SH-SY5Y (cell line): ENCODE data around the gene PDGFRB.

Experiments used
- GATA2 ChIP-seq: IDR thresholded peaks from 2 replicates; pipeline ENCODE4 v1.6.1; 2011; ENCODE audit warnings: mild to moderate bottlenecking, low read depth, low read length
- GATA3 ChIP-seq: IDR thresholded peaks from 2 replicates; pipeline ENCODE4 v1.6.1; 2011; ENCODE audit warnings: low read depth, mild to moderate bottlenecking, low read length, moderate library complexity

DNA sequence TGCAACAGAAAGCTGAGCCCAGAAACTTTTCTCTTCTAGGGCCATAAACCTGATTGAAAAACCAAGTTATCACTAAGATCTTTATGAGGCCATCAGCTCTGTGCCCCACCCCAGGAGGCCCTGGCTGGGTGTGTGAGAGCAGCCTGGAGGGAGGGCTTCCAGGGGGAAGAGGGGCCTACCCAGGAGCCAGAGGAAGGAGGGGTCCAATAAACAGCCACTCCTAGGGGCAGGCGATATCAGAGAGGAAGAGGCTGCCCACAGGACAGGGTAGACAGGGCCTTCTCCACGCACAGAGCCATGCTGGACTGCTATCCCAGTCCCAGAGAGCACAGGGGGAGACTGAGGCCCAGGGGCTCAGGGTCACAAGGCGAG, 6.5 kb upstream of the PDGFRB start:
- no peak for TF ChIP-seq GATA2
- no peak for TF ChIP-seq GATA3
